Activated CD4-positive, CD25-positive, alpha-beta regulatory T cell treated with anti-CD3 and anti-CD28 coated beads, Interleukin-2, amount 50 U/mL, for 24 hours (primary cell): ENCODE measurements around the gene CDRT15L2.
A peak's percentile ranks its signal among the peaks of the same experiment; 100 is the strongest.
"Not testable (repeated sequence)": the region's sequence is repeated elsewhere in the genome, so short reads cannot be mapped to it uniquely, and the experiment has no call there.

Experiments used
- ATAC-seq, 2 donors: fragments of 150-1000 bp; cut with Tn5 transposase; one replicate each; pipeline ENCODE4 v1.10.0; 2021; ENCODE audit warnings: mild to moderate bottlenecking in 1 of 2, moderate library complexity in 1 of 2

CDRT15L2 gene

GRCh38 chr17:20579424-20579823, at the start of gene CDRT15L2:
TSS of gene CDRT15L2 (plus strand) at chr17:20579724. CDS start at chr17:20579744, 20 bp downstream.
- ATAC-seq = not testable (repeated sequence)

GRCh38 chr17:20530104-20530503, 49.4 kb upstream of the CDRT15L2 start:
- ATAC-seq = not testable (repeated sequence)

GRCh38 chr17:20532544-20533090, 46.9 kb upstream of the CDRT15L2 start:
- ATAC-seq = not testable (repeated sequence)

GRCh38 chr17:20533206-20533605, 46.3 kb upstream of the CDRT15L2 start:
- not testable (repeated sequence) for ATAC-seq

- ATAC-seq = not testable (repeated sequence)
Observed at GRCh38 chr17:20534711-20535550, 44.6 kb upstream of the CDRT15L2 start.

GRCh38 chr17:20540414-20540813, 39.1 kb upstream of the CDRT15L2 start:
- peak; percentile 20 to 21 for ATAC-seq

- ATAC-seq = not testable (repeated sequence)
Observed at GRCh38 chr17:20540865-20541264, 38.7 kb upstream of the CDRT15L2 start.

GRCh38 chr17:20541853-20542546, 37.5 kb upstream of the CDRT15L2 start:
- ATAC-seq = not testable (repeated sequence)

GRCh38 chr17:20547923-20548322, 31.6 kb upstream of the CDRT15L2 start:
- ATAC-seq = not testable (repeated sequence)

- ATAC-seq = not testable (repeated sequence)
Observed at GRCh38 chr17:20552920-20553319, 26.6 kb upstream of the CDRT15L2 start.

- not testable (repeated sequence) for ATAC-seq
Observed at GRCh38 chr17:20554728-20555127, 24.8 kb upstream of the CDRT15L2 start.

- peak; percentile 44 to 53 for ATAC-seq
Observed at GRCh38 chr17:20555135-20556010, 24.2 kb upstream of the CDRT15L2 start.

- not testable (repeated sequence) for ATAC-seq
Observed at GRCh38 chr17:20558096-20558495, 21.4 kb upstream of the CDRT15L2 start.

- ATAC-seq = not testable (repeated sequence)
Observed at GRCh38 chr17:20559018-20559417, 20.5 kb upstream of the CDRT15L2 start.

GRCh38 chr17:20562587-20562986, 16.9 kb upstream of the CDRT15L2 start:
- ATAC-seq = peak in 1 of 2 donors; percentile 13

- not testable (repeated sequence) for ATAC-seq
Observed at GRCh38 chr17:20565245-20565644, 14.3 kb upstream of the CDRT15L2 start.

GRCh38 chr17:20565711-20566110, 13.8 kb upstream of the CDRT15L2 start:
- no peak for ATAC-seq

- not testable (repeated sequence) for ATAC-seq
Observed at GRCh38 chr17:20566736-20567135, 12.8 kb upstream of the CDRT15L2 start.

- not testable (repeated sequence) for ATAC-seq
Observed at GRCh38 chr17:20567421-20567820, 12.1 kb upstream of the CDRT15L2 start.

GRCh38 chr17:20568604-20569003, 10.9 kb upstream of the CDRT15L2 start:
- not testable (repeated sequence) for ATAC-seq

- not testable (repeated sequence) for ATAC-seq
Observed at GRCh38 chr17:20571653-20572052, 7.9 kb upstream of the CDRT15L2 start.

GRCh38 chr17:20573216-20573615, 6.3 kb upstream of the CDRT15L2 start:
- not testable (repeated sequence) for ATAC-seq
